PC-9 (cell line): ENCODE data around the gene UXT.
"Not testable (repeated sequence)": the region's sequence is repeated elsewhere in the genome, so short reads cannot be mapped to it uniquely, and the experiment has no call there.

Experiments
- CTCF ChIP-seq: fragments of 200-600 bp; sonication (generic); conservative IDR thresholded peaks from 2 replicates; pipeline ENCODE4 v1.6.1; 2017; ENCODE audit warnings: mixed run types, antibody characterized with exemption, mild to moderate bottlenecking, moderate library complexity
- EZH2 ChIP-seq: fragments of 200-600 bp; sonication (generic); IDR thresholded peaks from 2 replicates; pipeline ENCODE4 v1.8.0; 2017; ENCODE audit warnings: antibody characterized with exemption, low read depth

- TF ChIP-seq CTCF, EZH2: not testable (repeated sequence)
Measured at GRCh38 chrX:47603125-47603524, 55.9 kb downstream of the UXT start.
